ENCODE results near the gene PXMP2.

DNA sequence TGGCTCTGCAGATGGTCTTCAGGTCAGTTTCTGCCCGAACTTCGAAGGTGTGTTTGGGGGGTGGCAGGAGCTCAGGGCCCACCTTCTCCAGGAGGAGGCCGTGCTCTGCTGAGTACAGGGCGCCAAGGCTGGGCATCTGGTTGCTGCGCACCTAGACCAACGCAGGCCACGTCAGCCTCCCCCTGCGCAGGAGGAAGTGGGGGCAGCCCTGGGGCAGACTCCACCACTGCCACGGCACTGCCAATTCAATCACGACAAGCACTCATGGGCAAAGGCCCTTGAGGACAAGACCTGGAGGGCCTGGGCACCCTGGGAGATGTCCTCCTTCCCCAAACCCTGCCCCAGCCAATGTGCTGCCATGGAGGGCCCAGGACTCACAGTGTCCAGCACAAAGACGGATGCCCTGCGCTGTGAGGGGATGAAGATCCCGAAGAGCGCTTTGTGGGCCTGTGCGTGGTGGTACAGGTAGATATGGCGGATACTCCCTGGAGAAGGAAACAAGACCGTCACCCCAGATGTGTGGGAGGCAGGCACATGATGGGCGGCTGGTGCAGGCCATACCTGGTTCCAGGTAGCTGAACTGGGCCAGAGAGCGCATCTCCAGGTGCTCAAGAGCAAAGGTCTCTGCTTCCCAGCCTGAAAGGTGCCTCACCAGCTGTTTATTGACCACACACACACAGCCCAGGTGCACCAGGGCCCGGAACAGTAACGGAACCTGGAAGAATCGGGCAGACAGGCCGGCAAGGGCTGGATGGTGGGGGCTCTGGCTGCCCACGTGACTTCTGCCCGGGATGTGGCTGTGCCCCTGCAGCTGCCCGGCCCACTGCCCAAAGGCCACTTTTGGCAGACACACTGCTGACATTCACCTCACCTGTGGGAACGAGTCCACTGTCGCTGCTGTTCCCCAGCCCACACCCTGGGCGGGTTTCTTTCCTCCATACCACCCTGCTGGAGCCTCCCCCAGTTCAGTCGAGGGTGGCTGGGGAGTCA lies 44.2 kb upstream of the PXMP2 start:
- TF ChIP-seq, protein P1, sequence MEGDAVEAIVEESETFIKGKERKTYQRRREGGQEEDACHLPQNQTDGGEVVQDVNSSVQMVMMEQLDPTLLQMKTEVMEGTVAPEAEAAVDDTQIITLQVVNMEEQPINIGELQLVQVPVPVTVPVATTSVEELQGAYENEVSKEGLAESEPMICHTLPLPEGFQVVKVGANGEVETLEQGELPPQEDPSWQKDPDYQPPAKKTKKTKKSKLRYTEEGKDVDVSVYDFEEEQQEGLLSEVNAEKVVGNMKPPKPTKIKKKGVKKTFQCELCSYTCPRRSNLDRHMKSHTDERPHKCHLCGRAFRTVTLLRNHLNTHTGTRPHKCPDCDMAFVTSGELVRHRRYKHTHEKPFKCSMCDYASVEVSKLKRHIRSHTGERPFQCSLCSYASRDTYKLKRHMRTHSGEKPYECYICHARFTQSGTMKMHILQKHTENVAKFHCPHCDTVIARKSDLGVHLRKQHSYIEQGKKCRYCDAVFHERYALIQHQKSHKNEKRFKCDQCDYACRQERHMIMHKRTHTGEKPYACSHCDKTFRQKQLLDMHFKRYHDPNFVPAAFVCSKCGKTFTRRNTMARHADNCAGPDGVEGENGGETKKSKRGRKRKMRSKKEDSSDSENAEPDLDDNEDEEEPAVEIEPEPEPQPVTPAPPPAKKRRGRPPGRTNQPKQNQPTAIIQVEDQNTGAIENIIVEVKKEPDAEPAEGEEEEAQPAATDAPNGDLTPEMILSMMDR (conservative IDR thresholded peaks at IDR 0.05) = no peak
- no peak for TF ChIP-seq ZFX (IDR thresholded peaks at IDR 0.05)
